NCI-H1417 treated with DMSO at 0.1 percent for 48 hours (cell line): ENCODE measurements around the gene EPAS1.

ENCODE experiments used
- DNase-seq: peaks from one replicate; lab custom pipeline; 2025; lab: John Stamatoyannopoulos, UW

EPAS1 gene

DNA sequence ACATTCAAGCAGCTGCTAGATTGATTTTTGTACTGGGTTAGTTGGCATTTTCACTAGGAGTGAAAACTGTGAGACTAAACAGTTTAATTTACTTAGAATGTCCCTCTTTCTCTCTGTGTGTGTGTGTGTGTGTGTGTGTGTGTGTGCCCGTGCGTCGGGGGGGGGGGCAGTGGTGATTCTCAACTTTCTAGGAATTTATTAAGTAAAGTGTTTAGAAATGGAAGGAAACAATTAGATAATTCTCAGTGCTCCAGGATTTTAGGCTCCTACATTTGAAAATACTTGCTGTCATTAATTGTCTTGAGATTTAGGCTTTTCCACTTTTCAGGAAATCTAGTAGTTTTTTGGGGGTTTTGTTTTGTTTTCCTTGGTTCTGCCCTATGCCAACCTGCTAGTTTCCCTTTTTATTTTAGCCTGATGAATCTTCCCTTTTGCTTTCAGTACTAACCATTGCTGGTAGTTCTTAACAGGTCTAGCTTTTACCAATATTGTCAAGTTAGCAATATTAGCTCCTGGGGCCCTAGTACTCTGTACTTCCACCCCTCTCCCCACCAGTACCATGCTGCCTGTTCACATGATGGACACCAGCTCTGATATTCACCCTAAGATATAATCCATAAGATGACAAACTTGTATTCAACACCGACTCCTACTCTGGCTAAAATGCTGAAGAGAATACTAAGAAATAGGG is 4.9 kb downstream of the EPAS1 start:
- DNase-seq: no peak

DNA sequence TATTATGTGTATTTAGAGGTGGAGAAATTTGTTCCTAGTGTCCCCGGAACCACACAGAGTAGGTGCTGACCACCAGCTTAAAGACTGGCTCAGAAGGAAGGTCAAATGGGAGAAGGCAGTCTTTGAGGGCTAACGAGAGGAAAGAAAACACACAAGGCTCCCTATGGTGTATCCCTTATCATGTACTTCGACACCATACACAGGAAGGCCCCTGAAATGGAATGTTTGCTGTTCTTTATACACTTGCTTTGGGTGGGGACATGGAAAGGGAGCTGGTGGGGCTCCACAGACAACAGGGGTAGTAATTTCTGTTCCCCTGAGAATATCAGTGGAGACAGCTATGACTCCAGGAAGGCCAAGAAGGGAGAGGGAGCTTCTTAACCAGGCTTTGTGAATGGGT is 6.0 kb downstream of the EPAS1 start:
- DNase-seq: no peak

DNA sequence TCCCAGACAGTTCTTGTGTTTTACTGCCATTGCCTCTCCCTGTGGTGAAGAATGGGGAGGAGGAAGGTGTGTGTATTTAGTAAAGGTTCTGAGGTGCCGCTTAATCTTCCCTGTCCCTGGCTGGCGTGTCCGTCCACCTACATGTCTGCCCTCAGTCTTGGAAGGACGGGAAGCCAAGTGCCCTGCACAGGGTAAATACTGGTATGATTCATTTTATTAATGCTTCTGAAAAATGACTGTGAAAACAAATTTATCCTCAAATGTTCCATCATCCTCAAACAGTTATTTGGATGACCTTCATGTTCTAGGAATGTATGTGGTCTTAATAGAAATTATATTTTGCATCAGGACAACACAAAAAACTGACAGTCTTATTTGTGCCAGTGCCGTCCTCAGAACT is 6.6 kb downstream of the EPAS1 start:
- DNase-seq: no peak

DNA sequence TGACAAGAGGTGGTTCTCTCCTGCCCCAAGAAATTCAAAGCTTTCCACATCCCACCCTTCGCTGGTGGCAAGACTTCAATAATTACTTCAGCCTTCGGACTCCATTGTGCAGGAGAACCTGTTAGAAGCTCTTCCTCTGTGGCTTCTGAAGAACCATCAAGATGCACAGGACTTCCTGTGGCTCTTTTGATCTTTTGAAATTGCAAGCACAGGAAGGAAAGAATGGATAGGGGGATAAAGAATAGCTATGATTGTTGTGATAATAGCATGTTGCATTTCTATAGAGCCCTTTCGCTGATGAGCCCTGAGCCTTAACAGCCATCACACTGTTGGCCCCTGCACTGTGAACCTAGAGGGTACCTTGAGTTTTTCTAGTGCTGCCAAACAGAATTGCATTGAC is 7.4 kb downstream of the EPAS1 start:
- no peak for DNase-seq

DNA sequence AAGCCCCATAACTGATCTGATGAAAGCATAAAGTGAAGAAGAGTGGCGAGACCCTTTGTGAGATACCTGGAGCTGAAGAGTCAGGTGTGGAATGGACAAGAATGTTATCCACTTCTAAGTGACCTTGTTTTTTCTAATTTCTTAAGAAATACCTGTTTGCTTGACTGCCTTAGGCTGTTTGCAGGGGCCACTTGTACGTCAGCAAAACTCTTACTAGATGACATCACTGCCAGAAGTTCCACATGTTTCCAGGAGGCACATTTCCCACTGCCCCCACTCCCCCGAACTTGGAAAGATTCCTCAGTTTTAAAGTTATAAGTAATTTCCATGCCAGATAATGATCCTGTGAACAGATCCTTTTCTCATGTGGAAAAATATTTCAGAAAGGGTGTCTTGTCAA is 8.0 kb downstream of the EPAS1 start:
- no peak for DNase-seq

DNA sequence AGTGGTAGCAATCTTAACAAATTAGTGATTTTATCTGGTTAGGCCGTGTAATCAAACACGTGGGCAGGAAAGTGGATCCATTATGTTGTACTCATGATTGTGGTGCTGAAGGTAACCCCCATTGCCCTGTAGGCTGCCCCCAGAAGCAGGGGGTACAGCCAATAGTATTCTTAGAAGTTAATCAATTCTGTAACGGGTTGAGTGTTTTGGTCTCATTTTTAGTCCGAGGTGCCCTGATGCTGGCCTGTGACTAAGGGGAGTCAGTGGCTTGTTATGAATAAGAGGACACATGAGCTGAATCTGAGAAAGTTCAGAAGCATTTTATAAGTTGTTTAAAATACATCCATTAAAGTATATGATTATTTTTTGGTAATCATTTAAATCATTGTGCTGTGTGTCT is 8.6 kb downstream of the EPAS1 start:
- DNase-seq: no peak

DNA sequence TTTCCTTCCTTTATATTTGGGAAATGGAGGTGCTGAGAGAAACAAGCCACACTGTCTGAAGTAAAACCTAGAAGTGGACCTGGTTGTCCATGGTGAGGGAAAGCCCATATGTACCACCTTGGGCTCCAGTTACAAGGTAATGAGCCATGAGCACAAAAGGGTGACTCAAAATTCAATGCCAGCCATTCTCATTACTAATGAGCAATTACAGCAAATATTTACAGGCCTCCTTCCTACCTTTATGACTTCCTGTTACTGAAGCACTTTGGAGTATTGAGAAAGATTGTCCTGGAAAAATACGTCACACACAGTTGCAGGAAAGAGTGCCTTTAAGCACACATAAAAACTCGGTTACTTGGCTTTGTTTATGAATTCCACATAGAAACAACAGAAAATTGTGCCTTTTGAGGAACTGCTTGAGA is 9.1 kb downstream of the EPAS1 start:
- peak; percentile 81 for DNase-seq

DNA sequence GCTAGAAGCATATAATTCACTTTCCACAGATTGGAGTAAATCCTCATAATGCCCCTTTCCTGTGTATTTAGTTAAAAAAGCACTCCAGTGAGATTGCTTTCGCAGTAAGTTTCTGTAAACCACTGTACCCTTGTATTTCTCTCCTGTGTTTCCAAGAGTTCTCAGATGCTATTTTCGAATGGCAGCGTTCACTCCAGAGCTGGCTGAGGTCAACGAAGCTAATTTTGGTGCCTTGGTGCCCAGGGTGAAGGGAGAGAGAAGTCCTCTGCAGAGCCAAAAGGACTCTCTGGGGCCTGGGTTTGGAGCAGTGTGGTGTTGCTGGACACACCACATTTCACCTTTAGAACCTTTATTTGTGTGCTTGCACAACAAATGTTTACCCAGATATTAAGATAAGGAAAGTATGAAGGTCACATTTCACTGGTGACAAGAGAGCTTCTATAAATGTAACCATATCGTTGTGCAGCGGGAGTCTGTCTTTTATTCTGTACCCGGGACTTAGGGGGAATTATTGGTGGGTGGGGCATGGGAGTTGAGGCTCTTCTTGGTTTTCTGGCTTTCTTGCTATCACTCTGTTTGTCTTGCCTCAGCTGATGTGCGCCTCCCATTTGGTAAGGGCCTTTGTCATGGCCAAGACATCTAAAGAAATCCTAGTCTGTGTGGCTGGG is 9.9 kb downstream of the EPAS1 start:
- no peak for DNase-seq

DNA sequence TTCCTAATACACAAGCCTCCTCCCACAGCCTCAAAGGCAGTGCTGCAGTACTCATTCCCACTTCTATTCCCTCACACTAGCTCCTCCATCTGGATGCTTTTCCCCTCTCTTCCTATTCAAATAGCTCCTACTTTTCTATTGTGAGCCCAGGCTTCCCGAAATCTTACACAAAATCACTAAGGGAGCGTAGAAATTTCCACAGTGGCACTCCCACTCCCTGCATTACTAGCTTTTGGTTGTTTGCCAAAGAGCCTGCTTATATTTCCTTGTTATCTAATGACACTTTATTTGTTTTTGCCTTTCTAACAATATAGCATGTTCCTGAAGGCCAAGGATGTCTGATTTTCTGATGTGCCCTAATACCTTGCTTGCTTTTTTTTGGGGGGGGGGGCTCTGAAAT is 10.9 kb downstream of the EPAS1 start:
- no peak for DNase-seq

DNA sequence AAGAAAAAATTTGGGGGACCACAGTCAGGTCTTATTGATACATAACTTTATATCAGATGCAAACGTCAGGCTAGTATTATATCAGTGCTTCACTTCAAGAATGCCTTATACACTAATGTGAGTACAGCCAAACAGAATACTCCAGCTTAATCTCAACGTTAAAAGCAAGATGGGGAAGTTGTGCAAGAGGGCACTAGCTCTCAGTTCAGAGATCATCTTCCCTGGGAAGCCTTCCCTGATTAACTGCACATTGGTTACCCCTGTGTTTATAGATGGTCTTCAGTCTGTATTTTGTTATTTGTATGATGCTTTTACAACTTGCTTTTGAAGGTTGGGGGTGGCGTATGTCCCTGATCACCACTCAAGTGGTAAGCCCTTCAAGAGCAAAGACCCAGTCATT is 11.4 kb downstream of the EPAS1 start:
- no peak for DNase-seq

DNA sequence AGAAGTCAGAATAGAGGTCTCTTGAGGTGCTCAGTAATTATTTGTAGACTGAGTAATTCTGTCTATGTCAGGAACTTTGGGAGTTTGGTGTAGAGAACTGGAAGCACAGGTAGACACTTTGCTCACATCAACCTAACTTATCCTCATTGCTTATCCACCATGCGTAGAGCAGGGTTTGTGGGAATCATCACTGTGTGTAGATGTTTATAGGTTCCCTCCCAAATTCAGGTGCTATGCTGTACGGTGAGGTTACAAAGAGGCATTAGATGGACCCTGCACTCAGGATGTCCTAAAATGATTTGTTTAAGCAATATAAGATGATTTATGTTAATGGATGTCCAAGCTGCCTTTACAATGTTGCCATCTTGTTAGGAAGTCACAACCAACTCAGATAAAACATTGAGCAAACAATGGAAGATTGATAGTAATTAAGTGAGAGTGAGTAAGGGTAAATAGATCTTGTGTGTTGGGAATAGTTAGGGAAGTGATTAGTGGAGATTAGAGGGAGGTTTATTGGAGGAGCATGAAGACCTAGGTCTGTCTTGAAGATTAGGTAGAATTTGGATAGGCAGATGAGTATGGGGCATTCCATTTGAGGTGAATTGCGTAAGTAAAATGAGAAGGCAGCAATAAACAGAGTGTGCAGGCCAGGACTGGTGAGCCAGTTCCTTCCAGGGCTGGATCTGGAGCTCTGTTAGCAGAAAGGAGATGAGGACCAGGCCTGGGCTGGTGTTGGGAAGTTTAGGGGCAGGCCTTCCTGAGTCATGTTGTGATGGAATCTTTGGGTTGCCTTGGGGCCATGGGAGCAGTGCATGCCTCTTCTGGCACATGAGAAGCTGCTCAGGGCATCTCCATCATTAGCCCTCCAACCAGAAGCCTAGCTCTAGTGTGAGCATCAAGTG is 12.1 kb downstream of the EPAS1 start:
- DNase-seq: no peak

DNA sequence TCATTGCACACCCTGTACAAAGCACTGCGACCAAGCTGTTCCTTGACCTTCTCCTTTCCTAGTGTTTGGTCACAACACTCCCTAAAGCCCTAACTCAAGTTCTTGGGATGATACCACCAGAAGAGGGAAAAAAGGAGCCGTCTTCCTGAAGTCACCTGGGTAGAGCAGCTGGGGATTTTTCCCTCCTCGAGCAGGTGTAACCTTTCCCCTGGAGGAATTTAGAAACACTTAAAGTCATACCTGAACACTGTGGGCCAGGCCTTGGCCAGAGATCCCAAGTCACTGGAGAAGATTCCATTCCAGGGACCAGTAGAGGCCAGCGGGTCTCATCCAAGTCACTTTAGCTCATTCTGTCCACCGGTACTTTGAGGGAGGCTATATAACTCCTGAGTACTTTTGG is 13.2 kb downstream of the EPAS1 start:
- no peak for DNase-seq

DNA sequence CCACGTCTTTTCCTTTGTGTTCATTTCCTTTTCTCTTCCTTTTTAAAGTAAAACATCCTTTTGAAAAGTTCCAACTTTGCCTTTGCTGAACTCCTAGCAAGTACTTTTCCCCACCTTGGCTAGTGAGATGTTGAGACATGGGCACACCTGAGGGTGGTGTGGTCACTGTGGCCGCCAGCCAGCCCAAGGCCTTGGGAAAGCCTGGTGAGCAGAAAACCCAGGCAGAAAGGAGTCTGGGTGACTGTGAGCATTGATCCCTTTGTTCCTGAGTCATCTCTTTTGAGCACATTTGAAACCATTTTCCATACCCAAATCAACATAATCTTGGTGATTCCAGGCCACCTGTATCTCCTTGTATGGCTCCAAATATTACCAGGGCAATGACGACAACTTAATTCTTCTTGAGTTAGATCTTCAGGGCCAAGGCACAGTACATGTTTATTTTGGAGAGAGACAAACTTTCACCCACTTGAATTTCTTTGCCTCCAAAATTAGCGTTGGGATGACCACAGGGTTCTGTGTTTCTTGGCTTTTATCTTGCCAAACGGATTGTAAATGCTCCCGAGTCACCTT is 14.5 kb downstream of the EPAS1 start:
- DNase-seq: no peak

DNA sequence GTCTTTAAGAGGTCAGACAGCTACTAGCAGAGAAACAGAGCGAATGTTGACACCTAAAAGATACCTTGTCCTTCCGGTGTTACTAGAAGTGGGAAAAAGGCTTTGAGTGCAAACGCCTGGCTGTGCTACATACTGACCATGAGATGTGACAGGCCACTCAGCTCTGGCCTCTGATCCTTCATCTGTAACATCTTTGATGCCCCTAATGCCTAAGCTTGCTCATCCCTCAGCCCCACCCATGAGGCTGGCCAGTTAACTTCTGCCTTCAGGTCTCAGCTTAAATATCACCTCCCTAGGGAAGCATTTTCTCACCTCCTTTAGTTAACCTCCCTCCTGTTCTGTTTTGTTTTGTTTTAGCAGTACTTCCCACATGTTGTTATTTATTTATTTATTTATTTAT is 15.9 kb downstream of the EPAS1 start:
- no peak for DNase-seq

DNA sequence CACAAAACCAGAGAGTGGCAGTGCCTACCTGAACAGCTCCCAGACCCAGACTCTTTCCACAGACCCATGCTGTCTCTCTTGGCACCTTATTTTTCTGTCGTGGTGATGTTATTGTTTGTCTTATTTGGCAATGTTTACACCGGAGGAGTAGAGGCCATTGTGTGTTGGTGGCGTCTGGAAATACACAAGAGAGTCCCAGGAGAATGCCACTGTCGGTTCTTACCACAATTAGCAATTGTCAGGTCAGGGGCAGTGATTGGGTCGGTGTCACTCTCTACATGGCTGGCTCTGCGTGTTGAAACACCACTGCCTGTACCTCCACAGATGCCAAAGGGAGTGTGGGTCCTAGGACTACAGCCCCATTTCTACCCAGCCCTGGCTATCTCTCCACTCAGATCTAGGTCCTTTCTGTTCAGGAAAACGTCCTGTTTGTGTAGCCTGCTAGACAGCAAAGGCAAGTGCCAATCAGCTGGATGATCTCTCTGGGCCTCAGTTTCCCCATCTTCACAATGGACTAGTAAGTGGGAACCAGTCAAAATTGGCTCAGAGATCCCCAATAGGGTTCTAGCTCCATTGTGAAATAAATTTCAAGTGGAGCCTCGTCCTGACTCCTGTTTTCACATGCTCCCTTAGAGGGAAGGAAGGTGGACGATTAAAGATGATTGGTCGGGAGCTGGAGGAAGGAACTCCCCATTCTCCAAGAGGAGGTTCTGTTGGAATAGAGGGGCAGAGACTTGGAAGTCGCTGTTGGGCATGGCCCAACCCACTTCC is 17.0 kb downstream of the EPAS1 start:
- DNase-seq: no peak

DNA sequence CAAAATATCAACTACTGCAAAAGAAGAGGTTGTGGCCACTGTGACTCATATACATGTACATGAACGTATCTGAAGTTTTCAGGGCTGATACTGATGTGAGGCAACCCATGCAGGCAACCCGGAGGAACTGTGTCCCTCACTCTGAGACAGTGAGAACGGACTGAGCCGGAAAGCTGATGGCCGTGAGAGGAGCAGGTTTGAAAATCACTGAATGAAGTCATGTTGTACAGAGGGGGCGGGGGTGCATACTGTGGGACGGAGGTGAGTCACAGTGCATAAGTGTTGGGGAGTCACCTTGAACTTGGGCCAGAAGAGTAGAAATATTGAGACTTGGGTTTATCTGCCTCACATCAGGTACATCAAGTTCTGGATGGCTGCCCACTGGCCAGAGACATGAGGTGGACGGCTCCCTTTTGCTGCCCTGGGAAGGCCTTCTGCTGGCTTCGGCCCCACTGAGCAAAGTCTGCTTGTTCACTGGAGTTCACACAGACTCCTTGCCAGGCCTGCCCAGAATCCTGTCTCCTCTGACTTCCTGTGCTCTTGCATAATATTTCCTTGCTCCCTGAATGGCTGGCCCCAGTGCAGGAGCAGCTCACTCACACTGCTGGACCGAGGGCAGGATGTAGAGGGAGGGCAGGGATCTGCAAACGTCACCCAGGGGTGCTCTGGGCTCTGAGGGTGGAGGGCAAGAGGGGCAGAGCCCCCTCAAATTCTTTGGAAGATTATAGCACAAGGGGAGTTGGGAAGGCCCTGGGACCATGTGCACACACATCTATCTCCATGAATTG is 18.1 kb downstream of the EPAS1 start:
- no peak for DNase-seq

DNA sequence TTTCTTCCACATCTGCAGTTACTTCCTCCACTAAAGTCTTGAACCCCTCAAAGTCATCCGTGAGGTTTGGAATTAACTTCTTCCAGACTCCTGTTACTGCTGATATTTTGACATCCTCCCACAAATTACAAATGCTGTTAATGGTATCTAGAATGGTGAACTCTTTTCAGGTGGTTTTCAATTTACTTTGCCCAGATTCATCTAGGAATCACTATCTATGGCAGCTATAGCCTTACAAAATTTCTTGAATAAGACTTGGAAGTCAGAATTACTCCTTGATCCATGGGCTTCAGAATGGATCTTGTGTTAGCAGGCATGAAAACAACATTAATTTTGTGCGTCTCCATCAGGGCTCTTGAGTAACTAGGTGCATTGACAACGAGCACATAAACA is 19.9 kb downstream of the EPAS1 start:
- no peak for DNase-seq

DNA sequence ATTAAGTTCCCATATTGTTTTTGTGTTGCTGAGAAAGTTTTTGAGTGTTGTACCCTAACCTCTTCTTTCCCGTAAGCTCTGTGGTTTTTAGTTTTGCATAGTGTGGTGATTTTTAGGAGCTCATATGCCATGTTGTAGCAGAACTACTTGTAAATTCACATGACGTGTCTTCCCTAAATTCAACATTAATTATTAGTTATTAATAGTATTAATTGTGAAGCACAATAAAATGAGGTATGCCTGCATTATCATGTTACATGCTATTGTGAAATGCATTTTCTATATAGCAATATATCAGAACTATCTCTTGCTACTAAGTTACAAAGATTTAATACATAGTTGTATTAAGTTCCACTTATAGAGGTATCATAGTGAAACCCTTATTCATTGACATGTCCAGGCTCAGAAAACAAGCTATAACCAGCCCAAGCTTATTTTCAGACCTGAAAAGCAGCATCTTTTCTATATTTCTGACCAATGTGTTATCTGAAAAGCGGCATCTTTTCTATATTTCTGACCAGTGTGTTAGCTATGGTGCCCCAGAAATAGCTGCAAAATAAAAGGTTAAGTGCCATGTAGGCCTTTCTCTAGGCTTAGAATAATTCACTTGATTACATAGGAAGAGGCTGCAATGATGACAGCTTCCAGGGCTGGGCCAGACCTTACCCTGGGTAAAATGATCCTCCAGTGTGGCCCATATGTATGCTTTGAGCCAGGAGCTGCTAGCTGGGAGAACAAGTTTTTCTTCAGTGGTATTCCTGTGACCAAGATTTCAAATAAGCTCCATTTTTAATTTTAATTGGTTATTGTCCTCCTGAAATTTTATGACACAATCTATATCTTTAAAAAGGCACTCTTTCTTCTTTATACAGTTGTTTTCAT is 21.6 kb downstream of the EPAS1 start:
- no peak for DNase-seq

DNA sequence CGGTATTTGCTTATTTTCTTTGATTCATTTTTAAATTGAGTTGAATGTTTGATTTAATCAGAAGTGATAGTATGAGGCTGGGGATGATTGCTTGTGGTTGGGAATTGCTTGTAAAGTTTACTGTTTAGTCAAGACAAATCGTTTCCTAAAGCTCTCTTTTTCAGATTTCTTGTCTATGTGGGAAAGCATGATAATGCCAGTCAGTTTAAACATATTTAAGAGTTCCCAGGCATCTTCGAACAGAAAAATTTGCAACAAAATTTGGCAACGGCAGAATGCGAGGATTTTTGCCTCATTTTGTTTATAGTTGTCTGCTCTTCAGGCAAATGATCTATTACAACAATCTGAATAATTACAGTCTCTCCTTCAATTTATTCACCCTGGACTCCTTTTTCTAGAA is 22.5 kb downstream of the EPAS1 start:
- no peak for DNase-seq

DNA sequence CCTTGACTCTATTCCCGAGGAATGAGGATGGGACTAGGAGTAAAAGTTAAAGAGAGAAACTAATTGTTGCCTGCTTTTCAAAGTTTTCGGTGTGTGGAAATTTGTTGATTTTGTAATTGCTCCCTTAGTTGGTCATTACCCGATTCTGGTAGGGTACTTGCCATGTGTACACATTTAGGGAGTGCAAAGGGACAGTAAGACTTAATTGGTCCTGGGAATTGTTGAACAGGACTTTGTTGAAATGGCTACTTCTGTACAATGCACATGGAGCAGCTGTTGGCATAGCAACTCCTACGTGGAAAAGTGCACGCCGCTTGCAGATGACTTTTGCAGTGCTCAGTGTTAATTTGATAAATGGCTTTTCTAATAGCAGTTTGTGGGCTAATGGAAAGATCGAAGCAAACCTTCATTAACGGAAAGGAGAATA is 22.9 kb downstream of the EPAS1 start:
- no peak for DNase-seq
